ENCODE measurements around the gene DCDC2C. TPM values are rescaled to one million over a fixed set of nuclear protein-coding genes. Genes with fewer than 3 reads are reported as not detected.

DCDC2C gene
- total RNA-seq, 1 experiment from 2014 or later: not detected

GRCh38 chr2:3655871-3656761 is 47.3 kb upstream of the DCDC2C start:
- Histone ChIP-seq H3K79me2 (ENCODE audit: low read depth) (no peaks in the 10 kb centered on the region), H4K20me1 (ENCODE audit: insufficient read depth) (no peaks in the 10 kb centered on the region; the same call in 1 of the 2 replicates), H3K4me2 (no peak overlapping the region), H3K36me3 (ENCODE audit: low read depth) (no peaks in the 10 kb centered on the region), H3K9me3 (ENCODE audit: insufficient read depth, low read depth) (no peaks in the 10 kb centered on the region; the same call in 1 of the 2 replicates), H3K9me2 (ENCODE audit: insufficient read depth) (no peaks in the 10 kb centered on the region), H2AFZ (no peak overlapping the region), H3F3A (ENCODE audit: insufficient read depth, low read depth) (no peaks in the 10 kb centered on the region), H3K27me3 (ENCODE audit: insufficient read depth, low read depth) (peaks cover 48% of the 10 kb centered on the region), H3K27ac (no peak overlapping the region), H3K4me3 (no peak overlapping the region), H3K4me1 (replicated peaks; ENCODE audit: insufficient read depth) (no peaks in the 10 kb centered on the region)
- ChIA-PET CTCF (no interaction called here), POLR2A (ENCODE audit: unreplicated experiment) (no interaction called here)
- TF ChIP-seq, protein P1, sequence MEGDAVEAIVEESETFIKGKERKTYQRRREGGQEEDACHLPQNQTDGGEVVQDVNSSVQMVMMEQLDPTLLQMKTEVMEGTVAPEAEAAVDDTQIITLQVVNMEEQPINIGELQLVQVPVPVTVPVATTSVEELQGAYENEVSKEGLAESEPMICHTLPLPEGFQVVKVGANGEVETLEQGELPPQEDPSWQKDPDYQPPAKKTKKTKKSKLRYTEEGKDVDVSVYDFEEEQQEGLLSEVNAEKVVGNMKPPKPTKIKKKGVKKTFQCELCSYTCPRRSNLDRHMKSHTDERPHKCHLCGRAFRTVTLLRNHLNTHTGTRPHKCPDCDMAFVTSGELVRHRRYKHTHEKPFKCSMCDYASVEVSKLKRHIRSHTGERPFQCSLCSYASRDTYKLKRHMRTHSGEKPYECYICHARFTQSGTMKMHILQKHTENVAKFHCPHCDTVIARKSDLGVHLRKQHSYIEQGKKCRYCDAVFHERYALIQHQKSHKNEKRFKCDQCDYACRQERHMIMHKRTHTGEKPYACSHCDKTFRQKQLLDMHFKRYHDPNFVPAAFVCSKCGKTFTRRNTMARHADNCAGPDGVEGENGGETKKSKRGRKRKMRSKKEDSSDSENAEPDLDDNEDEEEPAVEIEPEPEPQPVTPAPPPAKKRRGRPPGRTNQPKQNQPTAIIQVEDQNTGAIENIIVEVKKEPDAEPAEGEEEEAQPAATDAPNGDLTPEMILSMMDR (conservative IDR thresholded peaks at IDR 0.05): no peak
- no peak for TF ChIP-seq EZH2 (IDR thresholded peaks at IDR 0.05; ENCODE audit: low read depth)
- BruUV-seq (replicated peaks): no TSS peak
- intact Hi-C loops (cut with micrococcal nuclease; ENCODE audit: unreplicated experiment): no loop called here
- no peak for DNase-seq

- no peak overlapping the region for H3K27ac ChIP-seq
- H3K9me2 ChIP-seq (ENCODE audit: insufficient read depth): no peaks in the 10 kb centered on the region
- no peaks in the 10 kb centered on the region for H3K36me3 ChIP-seq (ENCODE audit: low read depth)
- no peak overlapping the region for H3K4me3 ChIP-seq
- H3K4me1 ChIP-seq (replicated peaks; ENCODE audit: insufficient read depth): no peaks in the 10 kb centered on the region
- TF ChIP-seq, protein P1 (conservative IDR thresholded peaks at IDR 0.05): no peak
- no peak for TF ChIP-seq EZH2 (IDR thresholded peaks at IDR 0.05; ENCODE audit: low read depth)
- no peaks in the 10 kb centered on the region; the same call in 1 of the 2 replicates for H3K9me3 ChIP-seq (ENCODE audit: insufficient read depth, low read depth)
- no peaks in the 10 kb centered on the region for H3K79me2 ChIP-seq (ENCODE audit: low read depth)
- H2AFZ ChIP-seq: no peak overlapping the region
- no peak for DNase-seq
- BruUV-seq (replicated peaks): no TSS peak
- intact Hi-C loops (cut with micrococcal nuclease; ENCODE audit: unreplicated experiment): no loop called here
- no peaks in the 10 kb centered on the region for H3F3A ChIP-seq (ENCODE audit: insufficient read depth, low read depth)
- H3K4me2 ChIP-seq: no peak overlapping the region
- no peaks in the 10 kb centered on the region; the same call in 1 of the 2 replicates for H4K20me1 ChIP-seq (ENCODE audit: insufficient read depth)
- POLR2A ChIA-PET (ENCODE audit: unreplicated experiment): interaction anchor here (0.6 kb wide), 1 partner anchor 1118 kb away, joined by 4 read pairs; no protein-coding TSS in a partner anchor
- CTCF ChIA-PET: no interaction called here
- peaks cover 41% of the 10 kb centered on the region for H3K27me3 ChIP-seq (ENCODE audit: insufficient read depth, low read depth)
These were observed 46.3 kb upstream of the DCDC2C start for GRCh38 chr2:3656762-3657721.

DNA sequence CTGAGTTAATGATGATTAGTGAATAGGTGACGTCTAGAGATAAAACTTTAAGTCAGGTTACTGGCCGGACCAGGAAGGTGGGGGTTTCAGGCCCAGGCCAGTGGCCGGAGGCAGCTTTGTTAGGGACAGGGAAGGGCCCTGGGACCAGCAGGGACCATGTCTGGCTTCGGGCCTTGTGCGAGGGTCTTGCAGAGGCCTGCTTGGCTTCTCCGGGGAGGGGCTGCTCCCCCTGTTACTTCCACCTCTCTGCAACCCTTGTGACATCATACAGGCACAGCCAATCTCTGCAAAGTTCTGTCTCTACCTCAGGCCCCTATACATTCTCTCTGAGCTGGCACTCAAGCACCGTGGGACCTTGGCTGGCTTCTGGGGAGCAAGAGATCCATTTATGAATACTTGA is 45.5 kb upstream of the DCDC2C start, which contains the start of gene ALLC:
Gene ALLC (plus strand): TSS at position 320 of the 400 bp plus-strand sequence. CDS start 12,958 bp downstream, outside the sequence.
- no peak within 1 kb of the TSS for H2AFZ ChIP-seq
- intact Hi-C loops (cut with micrococcal nuclease; ENCODE audit: unreplicated experiment): no loop called here
- no peak within 1 kb of the TSS for H3K27ac ChIP-seq
- ChIA-PET CTCF (no interaction called here), POLR2A (ENCODE audit: unreplicated experiment) (no interaction called here)
- TF ChIP-seq EZH2 (IDR thresholded peaks at IDR 0.05; ENCODE audit: low read depth): no peak
- TF ChIP-seq, protein P1 (conservative IDR thresholded peaks at IDR 0.05): no peak
- H3K4me2 ChIP-seq: no peak within 1 kb of the TSS
- no peak for DNase-seq
- H3K4me1 ChIP-seq (replicated peaks; ENCODE audit: insufficient read depth): no peaks in the 10 kb centered on the region
- no TSS peak for BruUV-seq (replicated peaks)
- H4K20me1 ChIP-seq (ENCODE audit: insufficient read depth): no peaks in the 10 kb centered on the region; the same call in 1 of the 2 replicates
- H3K4me3 ChIP-seq: no peak within 1 kb of the TSS
- no peaks in the 10 kb centered on the region; the same call in 1 of the 2 replicates for H3K9me3 ChIP-seq (ENCODE audit: insufficient read depth, low read depth)
- peaks cover 35% of the 10 kb centered on the region for H3K27me3 ChIP-seq (ENCODE audit: insufficient read depth, low read depth)
- no peaks in the 10 kb centered on the region for H3K9me2 ChIP-seq (ENCODE audit: insufficient read depth)
- no peaks in the 10 kb centered on the region for H3F3A ChIP-seq (ENCODE audit: insufficient read depth, low read depth)
- no peaks in the 10 kb centered on the region for H3K79me2 ChIP-seq (ENCODE audit: low read depth)
- no peaks in the 10 kb centered on the region for H3K36me3 ChIP-seq (ENCODE audit: low read depth)

Data from PC-9 (cell line).